Measurements from ENCODE around the gene GLIPR1. TPM values are rescaled to one million over a fixed set of nuclear protein-coding genes. Genes with fewer than 3 reads are reported as not detected.
"Not testable (repeated sequence)": the region's sequence is repeated elsewhere in the genome, so short reads cannot be mapped to it uniquely, and the experiment has no call there.

The GLIPR1 gene
- total RNA-seq, 1 donor from 2014 or later, result 44.4 TPM

GRCh38 chr12:75474116-75474515 is 6.4 kb upstream of the GLIPR1 start:
- no peak for DNase-seq (ENCODE audit: low spot score)

GRCh38 chr12:75476071-75476470 is 4.5 kb upstream of the GLIPR1 start:
- no peak for DNase-seq (ENCODE audit: low spot score)

GRCh38 chr12:75477137-75477536 is 3.4 kb upstream of the GLIPR1 start:
- no peak for DNase-seq (ENCODE audit: low spot score)

- DNase-seq (ENCODE audit: low spot score), result peak; percentile 22
Measured at GRCh38 chr12:75478116-75478794, 2.3 kb upstream of the GLIPR1 start.

- no peak for DNase-seq (ENCODE audit: low spot score)
Measured at GRCh38 chr12:75479963-75480461, 543 bp upstream of the GLIPR1 start.

- DNase-seq (ENCODE audit: low spot score), result no peak
Measured at GRCh38 chr12:75481013-75481705, 604 bp downstream of the GLIPR1 start.

GRCh38 chr12:75481774-75482173 is 1.2 kb downstream of the GLIPR1 start:
- no peak for DNase-seq (ENCODE audit: low spot score)

GRCh38 chr12:75482646-75483045 is 2.1 kb downstream of the GLIPR1 start:
- no peak for DNase-seq (ENCODE audit: low spot score)

- DNase-seq (ENCODE audit: low spot score), result no peak
Measured at GRCh38 chr12:75483431-75483830, 2.9 kb downstream of the GLIPR1 start.

- DNase-seq (ENCODE audit: low spot score), result not testable (repeated sequence)
Measured at GRCh38 chr12:75484450-75484849, 3.9 kb downstream of the GLIPR1 start.

GRCh38 chr12:75487308-75487707 is 6.8 kb downstream of the GLIPR1 start:
- no peak for DNase-seq (ENCODE audit: low spot score)

GRCh38 chr12:75488553-75488952 is 8.0 kb downstream of the GLIPR1 start:
- DNase-seq (ENCODE audit: low spot score), result peak; percentile 27

- DNase-seq (ENCODE audit: low spot score), result no peak
Measured at GRCh38 chr12:75489187-75489586, 8.6 kb downstream of the GLIPR1 start.

GRCh38 chr12:75489613-75490210 is 9.2 kb downstream of the GLIPR1 start:
- no peak for DNase-seq (ENCODE audit: low spot score)

- no peak for DNase-seq (ENCODE audit: low spot score)
Measured at GRCh38 chr12:75491169-75491568, 10.6 kb downstream of the GLIPR1 start.

GRCh38 chr12:75503459-75503858 is 22.9 kb downstream of the GLIPR1 start:
- DNase-seq (ENCODE audit: low spot score), result no peak

GRCh38 chr12:75503866-75504265 is 23.3 kb downstream of the GLIPR1 start:
- no peak for DNase-seq (ENCODE audit: low spot score)

- no peak for DNase-seq (ENCODE audit: low spot score)
Measured at GRCh38 chr12:75505706-75506312, 25.3 kb downstream of the GLIPR1 start.

- DNase-seq (ENCODE audit: low spot score), result no peak
Measured at GRCh38 chr12:75507086-75507485, 26.5 kb downstream of the GLIPR1 start.

- DNase-seq (ENCODE audit: low spot score), result no peak
Measured at GRCh38 chr12:75508159-75508558, 27.6 kb downstream of the GLIPR1 start.

GRCh38 chr12:75509621-75510020 is 29.1 kb downstream of the GLIPR1 start:
- no peak for DNase-seq (ENCODE audit: low spot score)

Data from mucosa of gallbladder (tissue), 1 donor.